Endothelial cell of umbilical vein (primary cell): ENCODE measurements around the gene RNF150. TPM values are rescaled to one million over a fixed set of nuclear protein-coding genes. Genes with fewer than 3 reads are reported as not detected.
A peak's percentile ranks its signal among the peaks of the same experiment; 100 is the strongest.

Experiments
- Bru-seq: library from RNA; stranded (reverse); fragments of 400-500 nt; gene quantifications from one replicate; lab custom pipeline; 2021; lab: Mats Ljungman, UMichigan
- BruChase-seq, 2 experiments: library from RNA; stranded (reverse); fragments of 400-500 nt; gene quantifications; one replicate each; lab custom pipeline; 2021; lab: Mats Ljungman, UMichigan
- BruUV-seq: library from RNA; stranded (reverse); fragments of 400-500 nt; replicated peaks from 2 replicates; lab custom pipeline; 2021; lab: Mats Ljungman, UMichigan
- CTCF ChIA-PET: fragments of 300-600, 350-600 bp; sonication (Branson Sonifier 250); formaldehyde crosslinking; loops from one replicate; lab custom pipeline; 2021; ENCODE audit warnings: antibody characterized with exemption, inconsistent platforms; lab: Charles Lee
- POLR2A ChIA-PET: fragments of 300-600, 350-600 bp; sonication (Branson Sonifier 250); formaldehyde crosslinking; loops from one replicate; lab custom pipeline; 2021; ENCODE audit warnings: antibody characterized with exemption, inconsistent platforms; lab: Charles Lee
- DNase-seq: peaks from one replicate; pipeline ENCODE4 v3.0.0-alpha.2; 2011; ENCODE audit warnings: low read depth, low spot score
- FAIRE-seq: peaks from 2 replicates; lab custom pipeline; 2011; peaks lifted over from hg19 to GRCh38; lab: Jason Lieb, UNC
- H2AFZ ChIP-seq: 2 replicates; pipeline ENCODE4 v1.6.0; 2012; ENCODE audit warnings: low read depth, low read length, control low read depth, inconsistent platforms
- H3K27ac ChIP-seq: 2 replicates; pipeline ENCODE4 v1.5.1; 2011; ENCODE audit warnings: low read depth, mild to moderate bottlenecking, control low read depth, low read length, moderate library complexity; ENCODE audit not compliant: insufficient read depth
- H3K27me3 ChIP-seq, 2 experiments: 2 replicates each; pipeline versions ENCODE4 v1.6.0 to v1.6.1; 2011; ENCODE audit warnings: low read length in 2 of 2, mixed read lengths in 1 of 2; ENCODE audit not compliant: control insufficient read depth in 2 of 2, insufficient read depth in 2 of 2
- H3K36me3 ChIP-seq, 2 experiments: 2 replicates in 1 of 2; 3 replicates in 1 of 2; pipeline ENCODE4 v1.5.1; 2011; ENCODE audit warnings: low read length in 2 of 2, mild to moderate bottlenecking in 1 of 2, moderate library complexity in 1 of 2; ENCODE audit not compliant: control insufficient read depth in 2 of 2, insufficient read depth in 2 of 2; ENCODE audit errors: extremely low read depth in 1 of 2
- H3K4me1 ChIP-seq: 3 replicates; pipeline ENCODE4 v1.5.1; 2011; ENCODE audit warnings: mild to moderate bottlenecking, low read length; ENCODE audit not compliant: control insufficient read depth, insufficient read depth; ENCODE audit errors: extremely low read depth
- H3K4me2 ChIP-seq: 2 replicates; pipeline ENCODE4 v1.6.1; 2011; ENCODE audit warnings: low read length, control low read depth, mixed read lengths; ENCODE audit not compliant: insufficient read depth
- H3K4me3 ChIP-seq, 3 experiments: fragments of 200-600 bp in 1 of 3; sonication (generic), shearing (Covaris generic) in 1 of 3; replicated peaks in 1 of 3; 2 replicates each; pipeline ENCODE4 v1.5.1; 2011 to 2016; ENCODE audit warnings: control low read depth in 3 of 3, low read length in 3 of 3, mild to moderate bottlenecking in 2 of 3, inconsistent platforms in 1 of 3, low read depth in 1 of 3, moderate library complexity in 1 of 3; ENCODE audit not compliant: insufficient read depth in 1 of 3
- H3K79me2 ChIP-seq: 2 replicates; pipeline ENCODE4 v1.6.0; 2012; ENCODE audit warnings: low read length, inconsistent platforms; ENCODE audit not compliant: control insufficient read depth, insufficient read depth
- H3K9ac ChIP-seq: replicated peaks from 2 replicates; pipeline ENCODE3; 2011; ENCODE audit warnings: low read length, control low read depth; ENCODE audit not compliant: insufficient read depth; ENCODE audit errors: extremely low read depth
- H3K9me1 ChIP-seq: replicated peaks from 3 replicates; pipeline ENCODE4 v1.6.0; 2011; ENCODE audit warnings: mild to moderate bottlenecking, low read length; ENCODE audit not compliant: control insufficient read depth, insufficient read depth; ENCODE audit errors: extremely low read depth
- H3K9me3 ChIP-seq: replicated peaks from 2 replicates; pipeline ENCODE4 v1.5.1; 2012; ENCODE audit warnings: low read length, inconsistent platforms; ENCODE audit not compliant: control insufficient read depth, insufficient read depth
- H4K20me1 ChIP-seq: replicated peaks from 2 replicates; pipeline ENCODE3; 2011; ENCODE audit warnings: mild to moderate bottlenecking, low read length; ENCODE audit not compliant: control insufficient read depth, insufficient read depth; ENCODE audit errors: extremely low read depth
- EZH2 ChIP-seq: IDR thresholded peaks from 2 replicates; pipeline ENCODE4 v1.6.1; 2012; ENCODE audit warnings: borderline replicate concordance, low read depth, mild to moderate bottlenecking, moderate library complexity, low read length, inconsistent platforms; ENCODE audit not compliant: severe bottlenecking
- POLR2A ChIP-seq: IDR thresholded peaks from 2 replicates; pipeline ENCODE4 v1.6.1; 2012; ENCODE audit warnings: low read depth, mild to moderate bottlenecking, control low read depth, low read length
- dilution Hi-C: fragments of 300-500 bp; cut with MboI; formaldehyde crosslinking; loops from one replicate; pipeline ENCODE4 v1.15.0; 2019; ENCODE audit warnings: low sequenced_read_pairs; ENCODE audit not compliant: extremely low pct_ligation_motif_present
- intact Hi-C: fragments of 100-400 bp; cut with micrococcal nuclease; formaldehyde crosslinking; loops from one replicate; pipeline ENCODE4 v1.10.0; 2022
- long read RNA-seq: library from polyadenylated mRNA; stranded (forward); transcript quantifications from one replicate; pipeline ENCODE4 v2.0.0, GENCODE V29; 2021
- polyA minus RNA-seq, 3 experiments: library from RNA; depleted of rRNA, polyadenylated mRNA; stranded (reverse); fragments of >200 nt; gene quantifications; 1 replicate in 1 of 3; 2 replicates in 2 of 3; pipeline ENCODE4 v1.2.3, GENCODE V29; 2011
- polyA plus RNA-seq, 4 experiments: library from polyadenylated mRNA; depleted of rRNA in 3 of 4; stranded (reverse) in 3 of 4; unstranded in 1 of 4; fragments of >200 nt; gene quantifications; 2 replicates each; pipeline versions ENCODE4 v1.2.1 to v1.2.3, GENCODE V29; 2011 to 2012; ENCODE audit warnings: missing spikeins in 1 of 4
- total RNA-seq: library from RNA; stranded (reverse); gene quantifications from 2 replicates; pipeline ENCODE4 v1.2.3, GENCODE V29; 2021
- TF ChIP-seq, protein P1 (sequence below), 2 donors: IDR thresholded peaks; 1 replicate in 1 of 2; 2 replicates in 1 of 2; pipeline ENCODE4 v1.5.1; 2011; ENCODE audit warnings: low read length in 2 of 2, mild to moderate bottlenecking in 2 of 2, moderate library complexity in 2 of 2, control low read depth in 1 of 2, inconsistent platforms in 1 of 2, low read depth in 1 of 2; ENCODE audit not compliant: insufficient read depth in 1 of 2; ENCODE audit errors: extremely low read depth in 1 of 2

Gene RNF150
- total RNA-seq = 0.30 and 0.33 TPM in 2 replicates
- polyA plus RNA-seq = 0.19 and 0.35 TPM in 2 replicates
- 0.07 and 0.09 TPM in 2 replicates for polyA plus RNA-seq (2011; cell fraction: cytosol; rRNA removed)
- 0.17 and 0.29 TPM in 2 replicates for polyA plus RNA-seq (2011; cell fraction: nucleus; rRNA removed)
- 0.07 and 0.19 TPM in 2 replicates for polyA plus RNA-seq (2012)
- 0.87 TPM in 2 replicates for polyA minus RNA-seq
- polyA minus RNA-seq (2011; cell fraction: cytosol; rRNA and poly(A)+ RNA removed) = not detected
- 1.2 and 1.4 TPM in 2 replicates for polyA minus RNA-seq (2011; cell fraction: nucleus; rRNA and poly(A)+ RNA removed)
- percentile 19 among the genes with signal in this experiment for Bru-seq, nascent RNA
- percentile 11 among the genes with signal in this experiment for BruChase-seq, experiment 1, labeled RNA remaining after a 6-hour chase
- BruChase-seq, experiment 2, labeled RNA remaining after a 2-hour chase = percentile 13 among the genes with signal in this experiment
- long read RNA-seq = 0 reads

DNA sequence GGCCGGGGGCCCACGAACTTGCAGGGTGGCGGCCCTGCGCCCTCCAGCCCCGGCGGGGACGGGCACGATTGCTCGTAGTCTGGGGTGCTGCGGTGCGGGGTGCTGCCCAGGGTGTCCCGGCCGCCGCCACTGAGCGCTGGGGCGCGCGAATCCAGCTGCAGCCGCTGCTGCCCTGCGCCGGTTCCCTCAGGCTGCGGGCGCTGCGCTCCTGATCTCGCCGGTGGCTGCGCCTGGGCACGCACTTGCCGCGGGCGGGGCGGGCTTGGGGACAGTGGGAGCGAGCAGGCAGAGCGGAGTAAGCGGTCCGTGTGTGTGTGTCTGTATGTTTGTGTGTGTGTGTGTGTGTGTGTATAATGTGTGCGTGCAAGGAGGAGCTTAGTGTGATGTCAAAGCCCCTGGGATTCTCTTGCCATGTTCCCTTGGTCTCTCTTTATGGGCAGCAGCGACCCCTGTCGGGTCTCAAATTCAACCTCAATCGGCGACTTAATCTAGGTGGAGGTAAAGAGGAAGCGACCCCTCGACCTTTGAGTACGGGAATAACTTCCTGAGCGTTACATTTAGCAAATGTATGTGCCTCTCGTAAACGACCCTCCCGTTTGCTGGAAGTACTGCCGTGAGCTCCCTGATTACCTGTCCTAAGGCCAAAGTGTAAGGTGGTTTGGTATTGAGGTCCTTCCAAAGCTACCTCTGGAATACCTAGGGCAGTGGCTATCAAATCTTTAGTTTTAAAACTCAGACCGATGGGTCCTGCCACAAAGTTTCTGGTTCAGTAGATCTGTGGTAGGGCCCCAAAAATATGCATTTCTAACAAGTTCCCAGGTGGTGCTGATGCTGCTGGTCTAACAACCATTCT is at the start of gene RNF150:
RNF150 (minus strand) TSS at position 324 of the 853 bp plus-strand sequence.
- intact Hi-C loops = loop anchor here (1.0 kb wide), 3 partner anchors 249 to 609 kb away; partner anchors contain the start of gene ELMOD2
- no peaks in the 10 kb centered on the region for H3K36me3 ChIP-seq
- dilution Hi-C loops = no loop called here
- no peaks in the 10 kb centered on the region for H3K9me3 ChIP-seq
- no peaks in the 10 kb centered on the region for H4K20me1 ChIP-seq
- POLR2A ChIA-PET = interaction anchor here (0.6 kb wide), 1 partner anchor 949 kb away, joined by 3 read pairs; no protein-coding TSS in a partner anchor
- no TSS peak for BruUV-seq
- peak within 1 kb of the TSS; percentile 51 to 79 (median 56) for H3K4me3 ChIP-seq
- H3K4me2 ChIP-seq = peak within 1 kb of the TSS; percentile 75
- peaks cover 3% of the 10 kb centered on the region for H3K4me1 ChIP-seq
- DNase-seq (peak; percentile 79), FAIRE-seq (peak; percentile 73)
- no peak for TF ChIP-seq EZH2
- TF ChIP-seq, protein P1, sequence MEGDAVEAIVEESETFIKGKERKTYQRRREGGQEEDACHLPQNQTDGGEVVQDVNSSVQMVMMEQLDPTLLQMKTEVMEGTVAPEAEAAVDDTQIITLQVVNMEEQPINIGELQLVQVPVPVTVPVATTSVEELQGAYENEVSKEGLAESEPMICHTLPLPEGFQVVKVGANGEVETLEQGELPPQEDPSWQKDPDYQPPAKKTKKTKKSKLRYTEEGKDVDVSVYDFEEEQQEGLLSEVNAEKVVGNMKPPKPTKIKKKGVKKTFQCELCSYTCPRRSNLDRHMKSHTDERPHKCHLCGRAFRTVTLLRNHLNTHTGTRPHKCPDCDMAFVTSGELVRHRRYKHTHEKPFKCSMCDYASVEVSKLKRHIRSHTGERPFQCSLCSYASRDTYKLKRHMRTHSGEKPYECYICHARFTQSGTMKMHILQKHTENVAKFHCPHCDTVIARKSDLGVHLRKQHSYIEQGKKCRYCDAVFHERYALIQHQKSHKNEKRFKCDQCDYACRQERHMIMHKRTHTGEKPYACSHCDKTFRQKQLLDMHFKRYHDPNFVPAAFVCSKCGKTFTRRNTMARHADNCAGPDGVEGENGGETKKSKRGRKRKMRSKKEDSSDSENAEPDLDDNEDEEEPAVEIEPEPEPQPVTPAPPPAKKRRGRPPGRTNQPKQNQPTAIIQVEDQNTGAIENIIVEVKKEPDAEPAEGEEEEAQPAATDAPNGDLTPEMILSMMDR (IDR thresholded peaks at IDR 0.05; ENCODE audit: extremely low read depth in 1 of 2, insufficient read depth in 1 of 2, low read depth in 1 of 2, low read length in 2 of 2) = peak; percentile 54 to 64
- TF ChIP-seq POLR2A = no peak
- no peaks in the 10 kb centered on the region for H3K79me2 ChIP-seq
- H3K27ac ChIP-seq = no peak within 1 kb of the TSS
- H3K27me3 ChIP-seq = peaks cover 29 to 62% of the 10 kb centered on the region in 2 experiments
- no peaks in the 10 kb centered on the region for H3K9me1 ChIP-seq
- peak within 1 kb of the TSS; percentile 92 for H2AFZ ChIP-seq
- CTCF ChIA-PET = interaction anchor here (0.8 to 2.7 kb wide), 20 partner anchors 8 to 524 kb away, joined by 3 to 35 read pairs (median 4); no protein-coding TSS in a partner anchor
- H3K9ac ChIP-seq = no peak within 1 kb of the TSS
